BE2C (cell line): ENCODE results near the gene ZNF484.
"Not testable (repeated sequence)": the region's sequence is repeated elsewhere in the genome, so short reads cannot be mapped to it uniquely, and the experiment has no call there.

ENCODE experiments used
- DNase-seq: peaks from one replicate; pipeline ENCODE4 v3.0.0-alpha.2; 2020
- H3K27me3 ChIP-seq: fragments of 250-450 bp; sonication (Bioruptor Pico); 2 replicates; pipeline ENCODE4 v1.5.1; 2020; ENCODE audit warnings: mild to moderate bottlenecking
- H3K36me3 ChIP-seq: fragments of 250-450 bp; sonication (Bioruptor Pico); 2 replicates; pipeline ENCODE4 v1.5.1; 2020; ENCODE audit warnings: mild to moderate bottlenecking
- H3K4me1 ChIP-seq: fragments of 250-450 bp; sonication (Bioruptor Pico); 2 replicates; pipeline ENCODE4 v1.5.1; 2020
- H3K4me3 ChIP-seq: 2 replicates; pipeline ENCODE4 v1.5.1; 2011; ENCODE audit warnings: low read depth, low read length
- H3K9me3 ChIP-seq: fragments of 250-450 bp; sonication (Bioruptor Pico); 2 replicates; pipeline ENCODE4 v1.5.1; 2020
- CTCF ChIP-seq: IDR thresholded peaks from 2 replicates; pipeline ENCODE4 v1.5.1; 2012; ENCODE audit warnings: mild to moderate bottlenecking, low read depth, low read length

ZNF484 gene

GRCh38 chr9:92860867-92861266 is 17.0 kb downstream of the ZNF484 start:
- no peak for TF ChIP-seq CTCF

GRCh38 chr9:92857236-92857635 is 20.6 kb downstream of the ZNF484 start:
- Histone ChIP-seq H3K4me1 (no peaks in the 10 kb centered on the region), H3K27me3 (no peaks in the 10 kb centered on the region), H3K9me3 (no peaks in the 10 kb centered on the region; the same call in 1 of the 2 replicates), H3K4me3 (no peak overlapping the region), H3K36me3 (peaks cover 32% of the 10 kb centered on the region)
- DNase-seq: no peak
- no peak for TF ChIP-seq CTCF

More at GRCh38 chr9:92860867-92861266, 17.0 kb downstream of the ZNF484 start:
- Histone ChIP-seq H3K9me3 (no peaks in the 10 kb centered on the region; the same call in 1 of the 2 replicates), H3K27me3 (no peaks in the 10 kb centered on the region), H3K4me1 (no peaks in the 10 kb centered on the region), H3K4me3 (no peak overlapping the region), H3K36me3 (peaks cover 7% of the 10 kb centered on the region)
- DNase-seq: no peak

- H3K4me1 ChIP-seq: no peaks in the 10 kb centered on the region
- DNase-seq: no peak
- no peaks in the 10 kb centered on the region for H3K9me3 ChIP-seq
- H3K27me3 ChIP-seq: no peaks in the 10 kb centered on the region
- peaks cover 32% of the 10 kb centered on the region for H3K36me3 ChIP-seq
- TF ChIP-seq CTCF: no peak
- no peak overlapping the region for H3K4me3 ChIP-seq
Observed at GRCh38 chr9:92853716-92854115, 24.1 kb downstream of the ZNF484 start.

GRCh38 chr9:92850898-92851297 is 26.9 kb downstream of the ZNF484 start:
- DNase-seq: no peak
- H3K9me3 ChIP-seq: no peaks in the 10 kb centered on the region; the same call in none of the 2 replicates
- no peaks in the 10 kb centered on the region for H3K27me3 ChIP-seq
- H3K36me3 ChIP-seq: peaks cover 60% of the 10 kb centered on the region
- H3K4me3 ChIP-seq: no peak overlapping the region
- H3K4me1 ChIP-seq: no peaks in the 10 kb centered on the region
- TF ChIP-seq CTCF: no peak

GRCh38 chr9:92848740-92849139 is 29.1 kb downstream of the ZNF484 start:
- DNase-seq, H3K9me3 ChIP-seq, H3K27me3 ChIP-seq, H3K4me3 ChIP-seq, H3K4me1 ChIP-seq: not testable (repeated sequence)
- peaks cover 49% of the 10 kb centered on the region for H3K36me3 ChIP-seq

- H3K9me3 ChIP-seq: no peaks in the 10 kb centered on the region; the same call in none of the 2 replicates
- no peak for TF ChIP-seq CTCF
- no peaks in the 10 kb centered on the region for H3K4me1 ChIP-seq
- no peak overlapping the region for H3K4me3 ChIP-seq
- no peaks in the 10 kb centered on the region for H3K27me3 ChIP-seq
- H3K36me3 ChIP-seq: peaks cover 37% of the 10 kb centered on the region
- DNase-seq: no peak
Observed at GRCh38 chr9:92846662-92847145, 31.1 kb downstream of the ZNF484 start.

- H3K4me1 ChIP-seq, H3K36me3 ChIP-seq, H3K27me3 ChIP-seq, DNase-seq, H3K4me3 ChIP-seq, H3K9me3 ChIP-seq: not testable (repeated sequence)
Observed at GRCh38 chr9:92838411-92838810, 39.4 kb downstream of the ZNF484 start.
